ENCODE results near the gene PPM1F.
A peak's percentile ranks its signal among the peaks of the same experiment; 100 is the strongest.

Gene PPM1F

DNA sequence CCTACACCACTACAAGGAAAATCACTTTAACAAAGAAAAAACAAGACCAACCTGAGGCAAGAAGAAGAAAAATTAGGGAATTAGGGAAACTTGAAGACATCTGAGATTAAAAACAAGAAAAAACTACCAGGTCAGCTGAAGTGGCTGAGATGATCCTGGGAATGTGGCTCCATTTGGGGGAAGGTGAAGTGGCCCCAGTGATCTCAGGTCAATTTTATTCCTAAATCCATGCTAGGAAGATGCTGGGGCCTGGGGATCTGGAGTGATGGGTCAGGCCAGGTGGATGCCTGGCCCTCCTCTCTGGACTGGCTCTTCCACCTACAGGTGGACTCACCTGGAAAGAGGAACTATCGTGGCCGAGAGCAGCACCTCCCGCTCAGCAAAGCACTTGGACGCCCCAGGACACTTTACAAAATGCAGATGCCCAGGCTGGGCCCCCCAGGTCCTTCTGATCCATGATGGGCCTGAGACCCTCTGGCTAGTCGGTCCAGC is 23.3 kb upstream of the PPM1F start:
- DNase-seq = no peak

GRCh38 chr22:21975273-21975672 is 22.6 kb upstream of the PPM1F start:
- DNase-seq = no peak

GRCh38 chr22:21974058-21974649 is 21.5 kb upstream of the PPM1F start:
- DNase-seq = no peak

GRCh38 chr22:21972806-21973205 is 20.2 kb upstream of the PPM1F start:
- DNase-seq = no peak

DNA sequence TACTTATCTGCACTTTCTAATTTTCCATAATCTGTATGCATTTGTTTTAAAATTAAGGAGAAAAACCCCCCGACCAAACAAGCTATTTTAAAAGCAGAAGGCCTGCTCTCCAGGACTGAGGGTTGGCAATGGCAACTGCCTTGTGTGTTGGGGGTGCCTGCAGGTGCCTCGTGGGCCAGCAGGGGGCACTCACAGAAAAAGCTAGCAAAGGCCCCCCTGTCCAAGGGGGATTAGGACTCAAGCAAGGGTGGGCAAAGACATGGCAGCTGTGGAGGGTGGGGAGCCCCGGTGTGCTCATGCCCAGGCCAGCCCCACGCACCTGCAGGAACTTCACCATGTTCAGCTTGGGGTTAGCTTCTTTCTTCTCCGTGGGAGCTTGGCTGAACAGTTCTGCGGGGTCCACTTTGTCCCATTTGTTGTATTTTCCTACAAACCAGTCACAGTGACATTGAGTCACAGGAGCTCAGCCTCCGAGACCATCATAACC is 19.7 kb upstream of the PPM1F start:
- DNase-seq = peak in 12 of 51 donors; percentile 2 to 43 (median 20)

- DNase-seq = no peak
These were observed 19.2 kb upstream of the PPM1F start for GRCh38 chr22:21971858-21972275.

DNA sequence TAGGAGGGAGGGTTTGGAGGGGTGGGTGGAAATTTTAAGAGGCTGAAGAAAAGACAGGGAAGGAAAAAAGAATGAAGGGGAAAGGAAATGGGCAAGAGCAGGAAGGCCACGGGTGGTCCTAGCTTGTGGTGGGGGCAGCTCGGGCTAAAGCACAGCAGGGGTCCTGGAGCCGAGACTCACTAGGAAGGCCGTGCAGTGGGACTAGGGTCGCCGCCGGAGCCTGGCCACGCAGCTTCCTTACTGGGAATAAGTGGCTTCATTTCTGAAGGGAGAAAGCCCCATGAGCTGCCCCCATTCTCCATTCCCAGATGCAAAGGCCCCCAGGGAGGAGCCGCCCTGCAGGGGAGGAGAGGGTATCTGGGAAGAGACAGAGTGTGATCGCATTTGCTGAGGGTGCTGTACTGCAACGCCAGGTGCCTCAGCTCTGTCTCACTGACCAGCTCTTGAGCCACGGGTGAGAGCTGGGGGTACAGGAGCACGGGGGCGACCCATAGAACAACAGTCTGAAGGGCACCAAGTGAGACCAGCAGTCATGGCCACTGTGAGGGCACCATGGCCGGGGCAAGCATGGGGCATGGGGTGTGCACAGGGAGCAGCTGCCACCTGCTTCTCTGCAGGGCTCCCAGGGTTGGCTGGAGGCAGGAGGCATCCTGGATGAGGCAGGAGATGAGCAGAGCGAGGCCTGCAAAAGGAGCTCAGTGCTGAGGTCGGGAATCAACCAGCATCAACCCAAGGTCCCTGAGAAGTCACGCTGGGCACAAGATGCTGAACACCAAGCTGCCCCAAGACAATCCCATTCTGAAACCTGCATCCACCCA is 18.4 kb upstream of the PPM1F start:
- DNase-seq = no peak

DNA sequence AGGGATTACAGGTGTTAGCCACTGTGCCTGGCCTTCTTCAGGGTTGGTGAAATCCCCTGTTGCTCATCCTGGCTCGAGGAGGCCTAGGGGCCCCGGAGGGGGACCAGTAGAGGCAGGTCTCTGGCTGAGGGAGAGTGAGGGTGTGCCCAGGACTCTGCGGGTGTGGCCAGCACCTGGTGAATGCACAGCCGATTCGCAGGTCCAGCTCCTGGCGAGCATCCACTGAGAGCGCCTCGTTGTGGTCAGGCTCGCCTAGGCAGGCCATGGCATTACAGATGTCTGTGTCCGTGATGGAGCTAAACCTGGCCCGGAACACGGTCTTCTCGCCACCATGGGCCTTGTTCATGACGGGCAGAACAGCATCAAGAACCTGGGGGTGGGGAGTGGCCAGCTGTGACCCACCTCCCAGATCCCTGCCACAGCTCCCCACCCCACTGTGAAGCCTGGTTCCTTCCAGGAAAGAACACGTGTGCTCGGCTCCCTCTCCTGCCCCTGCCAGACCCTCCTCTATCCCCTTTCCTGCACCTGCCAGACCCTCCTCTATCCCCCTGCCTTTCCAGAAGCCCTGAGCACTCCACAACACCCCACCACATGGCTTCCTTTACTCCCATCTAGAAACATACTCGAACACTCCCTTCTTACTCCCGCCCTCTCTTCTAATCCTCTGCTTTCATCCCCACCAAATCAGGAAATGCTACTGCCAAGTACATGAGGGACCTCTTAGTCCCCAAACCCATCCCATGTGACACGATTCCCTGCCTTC is 17.6 kb upstream of the PPM1F start:
- no peak for DNase-seq

GRCh38 chr22:21968452-21969129 is 15.9 kb upstream of the PPM1F start:
- DNase-seq = no peak

DNA sequence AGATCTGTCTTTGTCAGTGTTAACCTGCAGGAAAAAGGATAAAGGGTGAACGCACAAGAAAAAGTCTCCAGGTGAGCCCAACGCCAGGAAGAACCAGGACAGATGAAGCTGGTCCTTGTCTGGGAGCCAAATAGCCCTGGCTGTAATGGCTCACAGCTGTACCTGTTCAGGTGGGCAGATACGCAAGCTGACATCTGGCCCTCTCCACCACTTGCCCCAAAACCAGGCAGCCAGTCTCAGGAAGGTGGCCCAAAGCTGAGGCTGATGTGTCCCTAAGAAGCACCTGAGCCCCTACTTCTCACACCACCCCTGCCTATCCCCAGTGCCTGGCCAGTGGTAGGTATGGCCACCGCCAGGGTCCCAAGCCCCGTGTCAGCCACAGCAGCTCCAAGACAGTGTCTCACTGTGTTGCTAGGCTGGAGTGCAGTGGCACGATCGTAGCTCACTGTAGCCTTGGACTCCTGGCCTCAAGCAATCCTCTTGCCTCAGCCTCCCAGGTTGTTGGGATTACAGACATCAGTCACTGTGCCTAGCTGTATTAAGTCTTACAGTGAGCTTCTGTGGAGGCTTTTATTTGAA is 15.1 kb upstream of the PPM1F start:
- DNase-seq = no peak

DNA sequence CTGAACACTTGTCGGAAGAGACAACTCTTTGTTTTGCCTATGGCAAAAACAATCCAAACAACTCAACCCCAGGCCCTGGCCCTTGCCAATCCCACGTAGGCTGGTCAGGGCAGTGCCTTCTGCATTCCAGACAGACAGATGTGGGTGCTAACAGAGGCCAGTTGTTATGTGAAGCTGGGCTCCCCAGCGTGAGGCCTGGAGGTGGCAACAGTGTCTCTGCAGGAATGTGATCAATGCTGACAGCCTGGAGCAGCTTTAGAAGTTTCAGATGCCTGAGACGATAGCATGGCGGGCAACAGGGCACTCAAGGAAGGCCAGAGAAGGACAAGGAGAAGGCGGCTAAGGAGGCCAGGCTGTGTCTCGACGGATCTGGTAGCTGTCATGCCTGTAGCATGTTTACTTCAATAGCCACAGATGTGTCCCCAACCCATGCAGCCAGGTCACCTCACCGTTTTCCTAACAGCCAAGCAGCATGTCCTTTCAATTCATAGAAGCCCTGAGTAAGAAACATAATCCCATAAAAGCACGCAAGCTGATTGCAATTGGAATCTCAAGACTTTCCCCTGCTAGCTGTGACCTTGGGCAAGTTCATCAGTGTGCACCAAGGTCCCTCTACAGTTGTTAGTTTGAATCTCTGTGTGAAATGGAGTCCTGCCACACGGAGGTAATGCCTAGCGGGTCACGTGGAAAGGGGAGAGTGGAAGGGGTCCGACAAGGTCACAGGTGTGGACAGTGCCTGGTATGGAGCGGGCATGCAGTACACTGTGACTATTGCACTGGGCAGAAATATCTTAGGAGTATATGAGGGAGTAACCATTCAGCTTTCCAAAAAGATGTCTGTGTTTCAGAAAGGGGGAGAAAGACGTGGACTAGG is 14.2 kb upstream of the PPM1F start:
- no peak for DNase-seq

GRCh38 chr22:21965762-21966288 is 13.2 kb upstream of the PPM1F start:
- DNase-seq = no peak

GRCh38 chr22:21964918-21965484 is 12.4 kb upstream of the PPM1F start:
- no peak for DNase-seq

DNA sequence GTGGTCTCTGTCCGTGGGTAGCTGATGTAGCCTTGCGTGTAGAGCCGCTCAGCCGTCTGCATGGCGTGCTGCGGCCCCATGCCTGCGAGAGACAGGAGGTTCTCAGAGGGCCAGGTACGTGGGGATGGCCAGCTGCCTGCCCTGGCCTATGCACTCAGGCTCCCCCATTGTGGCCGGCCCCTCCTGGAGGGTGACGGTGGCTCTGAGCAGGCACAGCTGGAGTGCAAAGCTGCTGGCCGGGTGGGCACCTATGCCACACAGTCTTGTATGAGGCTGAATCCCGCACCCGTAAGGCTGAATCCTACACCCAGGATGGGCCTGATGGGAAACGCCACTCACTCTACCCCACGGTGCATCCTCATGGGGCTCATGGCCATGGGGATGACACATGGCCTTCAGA is 11.6 kb upstream of the PPM1F start:
- DNase-seq = no peak

DNA sequence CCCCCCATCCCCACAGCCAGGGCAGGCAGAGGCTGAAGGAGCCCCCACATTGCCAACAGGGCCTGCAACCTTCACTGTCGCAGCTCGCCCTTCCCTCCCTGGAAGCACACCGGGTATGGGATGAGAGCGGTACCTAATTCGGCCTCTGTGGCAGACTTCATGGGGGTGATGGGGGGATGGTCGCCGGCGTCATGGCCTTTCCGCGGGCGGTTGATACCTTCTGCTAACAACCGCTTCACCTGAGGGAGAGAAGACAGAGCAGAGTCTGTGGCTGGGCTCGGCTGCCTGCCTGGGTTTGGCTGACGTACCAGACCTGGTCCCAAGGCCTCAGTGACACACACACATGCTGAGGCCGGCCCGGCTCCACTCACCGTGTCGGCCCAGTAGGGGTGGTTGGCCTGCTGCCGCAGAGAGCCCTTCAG is 11.2 kb upstream of the PPM1F start:
- DNase-seq = no peak

- DNase-seq = no peak
These were observed 10.6 kb upstream of the PPM1F start for GRCh38 chr22:21963286-21963685.

DNA sequence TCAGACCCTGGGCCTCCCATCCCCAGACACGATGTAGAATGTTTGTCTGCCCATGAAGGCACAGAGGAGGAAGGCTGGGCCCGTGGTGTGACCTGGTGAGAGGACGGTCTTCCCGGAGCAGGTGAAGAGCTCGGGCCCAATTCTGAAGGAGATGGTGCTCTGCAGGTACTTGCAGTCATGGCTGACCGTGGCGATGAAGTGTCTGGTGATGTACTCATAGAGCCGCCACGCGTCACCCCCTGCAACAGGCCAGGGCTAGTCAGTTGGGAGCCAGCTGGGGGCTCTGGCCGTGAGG is 10.0 kb upstream of the PPM1F start:
- no peak for DNase-seq

DNA sequence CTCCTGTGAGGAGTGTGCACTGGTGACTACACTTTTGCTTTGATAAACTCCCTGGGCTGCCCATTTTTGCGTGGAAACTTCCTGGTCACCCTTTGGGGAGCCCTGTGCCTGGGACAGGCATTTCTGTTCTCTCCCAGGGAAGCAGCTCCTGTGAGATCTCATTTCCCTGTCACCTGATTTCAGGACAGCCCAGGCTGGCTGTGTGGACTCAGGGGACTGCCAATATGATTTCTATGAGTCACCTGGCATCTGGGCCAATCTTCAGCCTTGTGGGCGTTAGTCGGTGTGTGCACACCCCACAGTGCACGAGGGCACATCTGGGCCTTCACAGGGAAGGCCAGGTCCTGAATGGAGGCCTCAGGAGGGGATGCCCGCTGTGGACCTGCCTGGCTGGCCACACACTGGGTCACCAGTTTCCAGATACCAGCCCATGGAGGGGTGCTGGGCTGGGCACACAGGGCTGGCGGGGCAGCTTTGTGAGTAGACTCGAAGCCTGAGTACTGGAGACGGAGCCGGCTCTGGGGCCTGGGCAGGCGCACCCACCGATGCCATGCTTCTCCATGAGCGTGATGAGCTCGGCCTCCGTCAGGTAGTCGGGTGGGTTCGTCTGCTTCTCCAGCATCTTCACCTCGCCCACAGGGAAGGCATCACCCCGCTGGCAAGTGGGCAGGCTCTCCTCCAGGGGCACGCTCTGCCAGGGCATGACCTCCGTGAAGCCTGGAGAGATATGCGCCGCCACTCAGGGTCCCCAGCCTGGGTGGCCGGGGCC is 9.4 kb upstream of the PPM1F start:
- peak in 1 of 51 donors; percentile 14 for DNase-seq
